ENCODE data around the gene ARL8A.
"Not testable (repeated sequence)": the region's sequence is repeated elsewhere in the genome, so short reads cannot be mapped to it uniquely, and the experiment has no call there.

The ARL8A gene

DNA sequence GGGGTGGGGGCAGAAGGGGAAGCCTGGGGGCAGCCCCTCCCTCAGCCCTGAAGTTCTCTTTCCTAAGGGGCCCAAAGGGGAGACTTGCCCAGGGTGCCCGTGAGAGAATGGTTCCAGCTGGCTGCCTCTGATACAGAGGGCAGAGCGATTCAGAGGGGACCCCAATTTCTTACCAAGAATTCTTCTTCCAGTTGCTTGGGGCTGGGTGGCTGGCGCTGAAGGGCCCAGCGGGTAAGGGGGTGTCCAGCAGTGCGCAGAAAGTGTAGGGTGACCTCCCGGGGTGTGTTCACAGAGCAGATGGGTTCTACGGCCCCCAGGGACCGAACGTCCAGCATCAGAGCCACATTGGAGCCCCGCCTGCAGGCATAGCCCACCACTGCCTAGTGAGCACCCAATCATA is 13.4 kb upstream of the ARL8A start:
- peaks cover 60% of the 10 kb centered on the region for H3K36me3 Mint-ChIP-seq (ENCODE audit: low read depth)
- H3K4me1 Mint-ChIP-seq: peaks cover 79% of the 10 kb centered on the region
- H3K27me3 Mint-ChIP-seq: no peaks in the 10 kb centered on the region
- peak overlapping the region; percentile 99 for H3K4me3 Mint-ChIP-seq
- H3K9me3 Mint-ChIP-seq: no peaks in the 10 kb centered on the region
- DNase-seq (no peak), ATAC-seq (no peak)
- peak overlapping the region; percentile 99 for H3K27ac Mint-ChIP-seq

DNA sequence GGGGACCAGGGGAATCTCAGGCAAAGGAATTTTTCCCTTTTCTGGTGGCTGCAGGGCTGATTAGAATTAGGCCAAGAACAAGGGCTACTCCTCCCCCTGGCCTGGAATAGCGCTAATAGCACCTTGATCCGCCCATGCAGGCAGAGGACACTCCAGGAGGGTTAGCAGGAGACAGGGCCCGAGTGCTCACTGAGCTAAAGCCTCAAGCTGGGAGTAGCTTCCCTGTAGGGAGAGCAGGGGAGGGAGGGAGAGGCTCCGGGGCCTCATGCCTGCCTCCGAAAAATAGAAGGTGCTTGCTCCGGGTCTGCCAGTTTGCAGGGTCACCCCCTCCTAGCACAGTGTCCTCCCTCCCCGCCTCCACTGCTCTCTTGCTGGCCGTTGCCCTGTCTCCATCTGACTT is 12.1 kb upstream of the ARL8A start:
- ATAC-seq (no peak), DNase-seq (no peak)
- H3K27me3 Mint-ChIP-seq: no peaks in the 10 kb centered on the region
- peak overlapping the region; percentile 99 for H3K4me3 Mint-ChIP-seq
- H3K27ac Mint-ChIP-seq: peak overlapping the region; percentile 99
- H3K9me3 Mint-ChIP-seq: no peaks in the 10 kb centered on the region
- peaks cover 70% of the 10 kb centered on the region for H3K36me3 Mint-ChIP-seq (ENCODE audit: low read depth)
- peaks cover 66% of the 10 kb centered on the region for H3K4me1 Mint-ChIP-seq

DNA sequence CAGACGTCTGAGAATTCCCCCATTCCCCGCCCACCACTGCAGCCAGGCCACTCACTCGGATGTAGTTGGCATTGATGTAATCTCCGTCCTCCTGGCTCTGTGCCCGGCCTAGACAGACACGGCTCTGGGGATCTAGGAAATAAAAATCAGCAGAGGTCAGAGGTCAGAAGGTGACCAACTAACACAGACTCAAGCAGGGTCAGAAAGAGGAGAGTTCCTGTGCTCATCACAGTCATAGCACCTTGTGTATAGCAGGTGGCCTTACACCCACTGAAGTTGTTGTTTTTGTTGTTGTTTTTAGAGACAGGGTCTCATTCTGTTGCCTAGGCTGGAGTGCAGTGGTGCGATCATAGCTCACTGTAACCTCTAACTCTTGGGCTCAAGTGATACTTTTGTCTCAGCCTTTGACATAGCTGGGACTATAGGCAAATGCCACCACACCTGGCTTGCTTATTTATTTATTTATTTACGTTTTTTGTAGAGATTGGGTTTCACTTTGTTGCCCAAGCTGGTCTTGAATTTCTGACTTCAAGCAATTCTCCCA is 11.0 kb upstream of the ARL8A start:
- peaks cover 61% of the 10 kb centered on the region for H3K4me1 Mint-ChIP-seq
- H3K36me3 Mint-ChIP-seq (ENCODE audit: low read depth): peaks cover 81% of the 10 kb centered on the region
- DNase-seq (no peak), ATAC-seq (no peak)
- H3K27ac Mint-ChIP-seq: peak overlapping the region; percentile 46
- no peaks in the 10 kb centered on the region for H3K9me3 Mint-ChIP-seq
- peak overlapping the region; percentile 69 for H3K4me3 Mint-ChIP-seq
- no peaks in the 10 kb centered on the region for H3K27me3 Mint-ChIP-seq

DNA sequence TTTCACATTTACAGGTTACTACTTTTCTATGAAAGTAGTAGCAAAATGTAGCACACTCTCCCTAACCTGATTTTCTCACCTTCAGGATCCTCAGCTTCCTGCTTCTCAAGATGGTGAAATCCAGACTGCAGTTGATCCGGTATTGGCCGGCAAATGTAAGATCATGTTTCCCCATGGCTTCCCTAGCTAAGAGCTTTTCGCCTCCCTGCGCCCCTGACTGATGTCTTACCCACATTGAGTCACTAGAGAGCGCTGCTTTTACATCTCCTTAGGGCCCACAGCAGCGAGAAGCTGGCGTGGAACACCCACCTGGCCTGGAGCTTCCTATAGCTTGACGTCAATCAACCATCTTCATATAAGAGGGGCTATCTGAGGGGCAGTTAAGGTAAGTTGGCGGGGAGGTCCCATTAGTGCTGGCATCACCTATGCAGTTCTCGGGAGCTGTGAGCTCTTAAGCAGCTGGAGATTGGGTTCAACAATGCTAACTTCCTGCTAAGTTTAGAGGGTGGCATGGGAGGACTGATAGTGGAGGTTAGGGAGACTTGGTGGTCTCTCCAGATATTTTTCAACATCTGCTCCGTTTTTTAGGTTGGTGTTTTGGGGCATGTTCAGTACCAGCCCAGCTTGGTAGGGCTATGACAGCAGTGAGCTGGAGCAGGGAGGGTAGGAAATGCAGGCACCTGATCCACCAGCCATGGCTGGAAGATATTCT is 10.4 kb upstream of the ARL8A start:
- H3K4me1 Mint-ChIP-seq: peaks cover 60% of the 10 kb centered on the region
- DNase-seq (peak; percentile 44), ATAC-seq (peak; percentile 42)
- peak overlapping the region; percentile 36 for H3K4me3 Mint-ChIP-seq
- peaks cover 86% of the 10 kb centered on the region for H3K36me3 Mint-ChIP-seq (ENCODE audit: low read depth)
- H3K9me3 Mint-ChIP-seq: no peaks in the 10 kb centered on the region
- no peaks in the 10 kb centered on the region for H3K27me3 Mint-ChIP-seq
- peak overlapping the region; percentile 88 for H3K27ac Mint-ChIP-seq

DNA sequence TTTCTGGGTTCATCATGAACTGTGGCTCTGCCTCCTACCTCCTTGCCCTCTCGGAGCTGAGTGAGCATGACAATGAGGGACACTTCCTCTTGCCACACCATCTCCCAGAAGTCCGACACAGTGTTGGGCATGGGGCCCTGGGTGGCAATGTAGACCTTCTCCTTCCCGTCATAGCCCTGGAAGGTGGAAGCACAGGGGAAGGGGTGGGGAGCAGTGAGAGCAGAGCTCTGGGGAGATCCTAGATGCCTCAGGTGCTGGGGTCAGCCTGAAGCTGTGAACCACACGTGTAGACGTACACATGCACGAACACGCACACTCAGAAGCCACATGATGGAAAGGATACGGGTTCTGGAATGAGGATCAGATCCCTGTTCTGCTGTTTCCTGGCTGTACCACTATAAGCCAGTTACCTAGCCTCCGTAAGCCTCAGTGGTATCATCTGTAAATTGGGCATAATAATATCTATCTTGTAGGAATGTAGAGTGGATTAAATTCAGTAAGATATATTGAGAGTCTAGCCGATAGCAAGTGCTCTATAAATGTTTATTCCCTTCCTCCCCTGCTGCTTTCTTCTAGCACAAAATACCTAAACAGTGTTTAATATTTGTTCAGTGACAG is 9.7 kb upstream of the ARL8A start:
- no peaks in the 10 kb centered on the region for H3K9me3 Mint-ChIP-seq
- peaks cover 56% of the 10 kb centered on the region for H3K4me1 Mint-ChIP-seq
- H3K27ac Mint-ChIP-seq: peak overlapping the region; percentile 88
- no peak overlapping the region for H3K4me3 Mint-ChIP-seq
- no peak for ATAC-seq
- no peak for DNase-seq
- peaks cover 82% of the 10 kb centered on the region for H3K36me3 Mint-ChIP-seq (ENCODE audit: low read depth)
- H3K27me3 Mint-ChIP-seq: no peaks in the 10 kb centered on the region

DNA sequence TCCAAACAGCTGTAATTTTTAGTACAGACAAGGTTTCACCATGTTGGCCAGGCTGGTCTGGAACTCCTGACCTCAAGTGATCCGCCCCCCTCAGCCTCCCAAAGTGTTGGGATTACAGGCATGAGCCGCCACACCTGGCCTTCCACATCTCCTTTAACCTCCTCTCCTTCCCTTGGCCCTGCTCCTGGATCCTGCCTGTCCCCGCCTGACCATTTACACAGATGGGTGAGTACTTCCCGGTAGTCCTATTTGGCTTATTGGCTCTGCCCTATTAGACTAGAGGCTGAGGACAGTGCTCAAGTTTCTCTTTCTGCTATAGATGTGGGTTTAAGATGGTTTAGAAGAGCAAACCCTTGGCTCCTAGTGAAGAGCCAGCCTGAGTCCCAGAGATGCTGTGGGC is 8.7 kb upstream of the ARL8A start:
- no peaks in the 10 kb centered on the region for H3K9me3 Mint-ChIP-seq

DNA sequence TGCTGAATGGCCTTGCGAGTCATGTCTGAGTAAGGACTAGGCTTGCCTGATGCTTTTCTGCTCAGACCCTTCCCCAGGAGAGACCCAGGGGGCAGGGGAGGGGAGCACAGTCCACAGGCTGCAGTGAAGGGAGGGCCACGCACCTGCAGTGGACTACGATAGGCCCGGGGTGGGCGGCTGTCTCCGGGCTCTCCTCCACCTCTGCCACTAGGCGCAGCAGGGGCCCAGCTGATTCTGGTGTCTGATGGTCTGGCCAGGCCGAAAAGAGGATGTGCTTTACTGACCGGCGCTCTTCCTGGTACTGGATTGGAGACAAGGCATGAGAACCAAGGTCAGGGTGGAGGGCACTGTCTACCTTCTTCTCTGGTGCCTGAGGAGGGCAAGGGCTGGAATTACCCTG is 7.9 kb upstream of the ARL8A start:
- ATAC-seq (no peak), DNase-seq (no peak)
- Mint-ChIP-seq H3K9me3 (no peaks in the 10 kb centered on the region), H3K4me3 (no peak overlapping the region), H3K36me3 (ENCODE audit: low read depth) (peaks cover 80% of the 10 kb centered on the region), H3K27ac (peak overlapping the region; percentile 35), H3K27me3 (no peaks in the 10 kb centered on the region), H3K4me1 (peaks cover 40% of the 10 kb centered on the region)

More for the DNA sequence above, 8.7 kb upstream of the ARL8A start:
- Mint-ChIP-seq H3K27ac (peak overlapping the region; percentile 69), H3K27me3 (no peaks in the 10 kb centered on the region), H3K4me3 (peak overlapping the region; percentile 32), H3K36me3 (ENCODE audit: low read depth) (peaks cover 81% of the 10 kb centered on the region), H3K4me1 (peaks cover 48% of the 10 kb centered on the region)
- ATAC-seq: no peak
- no peak for DNase-seq

DNA sequence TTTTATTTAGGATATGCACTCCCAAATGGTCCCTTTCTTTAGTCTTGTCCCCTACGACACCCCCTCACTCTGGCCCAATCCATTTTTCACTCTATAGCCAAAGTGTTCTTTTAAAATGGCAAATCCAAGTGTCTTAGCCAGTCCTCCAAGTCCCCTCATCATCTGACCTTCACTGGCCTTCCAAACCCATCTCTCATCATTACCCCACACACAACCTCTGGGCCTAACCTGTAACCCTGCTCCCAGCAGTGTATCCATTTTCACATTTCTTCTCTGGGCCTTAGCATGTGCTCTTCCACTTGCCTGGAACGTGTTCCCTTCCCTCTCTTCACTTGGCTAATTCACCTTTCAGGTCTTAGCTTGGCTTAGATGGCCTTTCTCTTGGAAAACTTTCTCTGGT is 6.5 kb upstream of the ARL8A start:
- peaks cover 71% of the 10 kb centered on the region for H3K36me3 Mint-ChIP-seq (ENCODE audit: low read depth)
- H3K27me3 Mint-ChIP-seq: no peaks in the 10 kb centered on the region
- DNase-seq: no peak

DNA sequence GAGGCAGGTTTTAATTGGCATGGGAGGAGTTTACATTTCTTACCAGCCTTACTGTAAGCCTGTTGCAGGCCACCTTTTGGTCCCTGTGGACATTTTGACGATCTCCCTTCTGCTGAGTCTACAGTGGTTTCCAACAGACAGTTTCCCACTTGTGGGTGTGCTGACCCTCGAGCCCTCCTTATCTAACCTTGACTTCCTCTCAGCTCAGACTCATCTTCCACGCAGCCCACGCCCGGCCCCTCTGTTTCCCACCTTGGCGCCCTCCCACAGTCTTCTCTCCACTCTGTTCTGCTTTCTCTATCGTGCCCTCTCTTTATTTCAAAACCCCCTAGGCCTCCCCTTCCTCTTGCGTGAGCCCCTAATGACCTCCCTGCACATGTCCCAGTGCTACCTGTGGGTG is 6.1 kb upstream of the ARL8A start:
- H3K4me3 Mint-ChIP-seq: no peak overlapping the region
- H3K4me1 Mint-ChIP-seq: peaks cover 33% of the 10 kb centered on the region
- peaks cover 69% of the 10 kb centered on the region for H3K36me3 Mint-ChIP-seq (ENCODE audit: low read depth)
- peak overlapping the region; percentile 68 for H3K27ac Mint-ChIP-seq
- DNase-seq: no peak
- no peaks in the 10 kb centered on the region for H3K9me3 Mint-ChIP-seq
- ATAC-seq: no peak
- no peaks in the 10 kb centered on the region for H3K27me3 Mint-ChIP-seq

More for the DNA sequence above, 6.5 kb upstream of the ARL8A start:
- ATAC-seq: no peak
- H3K4me1 Mint-ChIP-seq: peaks cover 34% of the 10 kb centered on the region
- no peak overlapping the region for H3K4me3 Mint-ChIP-seq
- peak overlapping the region; percentile 68 for H3K27ac Mint-ChIP-seq
- H3K9me3 Mint-ChIP-seq: no peaks in the 10 kb centered on the region

DNA sequence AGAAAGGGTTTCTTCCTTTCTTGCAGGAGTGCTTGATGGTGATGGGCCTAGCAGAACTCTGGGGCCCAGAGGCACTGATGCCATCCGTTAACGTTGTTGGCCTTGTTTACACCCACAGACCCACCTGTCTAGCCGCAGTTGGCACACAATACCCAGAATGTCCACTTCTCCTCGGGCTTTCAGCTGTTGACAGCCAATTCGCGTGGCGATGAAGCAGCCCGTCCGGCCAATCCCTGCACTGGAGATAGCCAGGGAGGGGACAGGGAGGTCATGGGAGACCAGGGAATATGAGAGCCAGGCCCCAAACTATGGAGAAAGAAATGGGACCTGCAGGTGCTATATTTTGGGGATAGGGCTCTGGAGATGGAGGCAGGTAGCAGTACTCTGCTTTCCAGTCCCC is 5.7 kb upstream of the ARL8A start:
- Mint-ChIP-seq H3K36me3 (ENCODE audit: low read depth) (peaks cover 65% of the 10 kb centered on the region), H3K4me3 (no peak overlapping the region), H3K27ac (no peak overlapping the region), H3K9me3 (no peaks in the 10 kb centered on the region), H3K27me3 (no peaks in the 10 kb centered on the region), H3K4me1 (peaks cover 33% of the 10 kb centered on the region)
- DNase-seq (no peak), ATAC-seq (no peak)

DNA sequence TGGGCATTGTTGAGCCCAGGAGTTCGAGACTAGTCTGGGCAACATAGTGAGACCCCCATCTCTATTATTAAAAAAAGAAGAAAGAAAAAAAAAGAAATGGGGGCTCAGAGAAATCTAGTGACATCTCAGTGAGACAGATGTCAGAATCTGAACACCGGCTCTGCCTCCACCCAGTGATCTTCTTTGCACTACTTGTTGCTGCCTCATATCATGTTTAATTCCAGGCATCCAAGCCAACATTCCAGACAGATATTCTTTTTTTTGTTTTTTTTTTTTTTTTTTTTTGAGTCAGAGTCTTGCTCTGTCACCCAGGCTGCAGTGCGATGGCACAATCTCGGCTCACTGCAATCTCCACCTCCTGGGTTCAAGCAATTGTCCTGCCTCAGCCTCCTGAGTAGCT is 5.0 kb upstream of the ARL8A start:
- Mint-ChIP-seq H3K27ac (no peak overlapping the region), H3K36me3 (ENCODE audit: low read depth) (peaks cover 59% of the 10 kb centered on the region), H3K4me3 (no peak overlapping the region), H3K27me3 (no peaks in the 10 kb centered on the region), H3K4me1 (peaks cover 29% of the 10 kb centered on the region), H3K9me3 (no peaks in the 10 kb centered on the region)
- no peak for DNase-seq
- no peak for ATAC-seq

DNA sequence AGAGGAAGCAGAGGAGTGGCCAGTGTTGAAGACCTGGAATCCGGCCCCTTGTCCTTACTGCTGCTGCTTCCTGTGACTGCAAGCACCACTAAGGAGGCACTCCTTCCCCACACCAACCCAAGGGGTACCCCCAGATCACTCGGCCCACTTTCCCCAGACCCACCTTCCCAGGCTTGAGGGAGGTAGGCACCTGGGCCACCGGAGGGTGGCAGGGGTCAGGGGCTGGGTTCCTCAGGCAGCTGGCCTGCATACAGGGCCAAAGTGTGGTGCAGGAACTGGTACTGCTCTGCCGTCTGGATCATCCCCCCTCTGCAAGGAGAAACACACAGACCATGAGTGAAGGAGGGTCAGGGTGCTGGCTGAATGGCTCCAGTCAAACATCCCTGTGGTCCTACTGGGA is 3.9 kb upstream of the ARL8A start:
- H3K27me3 Mint-ChIP-seq: no peaks in the 10 kb centered on the region
- no peak overlapping the region for H3K4me3 Mint-ChIP-seq
- H3K36me3 Mint-ChIP-seq (ENCODE audit: low read depth): peaks cover 50% of the 10 kb centered on the region
- H3K4me1 Mint-ChIP-seq: peaks cover 27% of the 10 kb centered on the region
- no peaks in the 10 kb centered on the region for H3K9me3 Mint-ChIP-seq
- DNase-seq (no peak), ATAC-seq (no peak)
- H3K27ac Mint-ChIP-seq: no peak overlapping the region

DNA sequence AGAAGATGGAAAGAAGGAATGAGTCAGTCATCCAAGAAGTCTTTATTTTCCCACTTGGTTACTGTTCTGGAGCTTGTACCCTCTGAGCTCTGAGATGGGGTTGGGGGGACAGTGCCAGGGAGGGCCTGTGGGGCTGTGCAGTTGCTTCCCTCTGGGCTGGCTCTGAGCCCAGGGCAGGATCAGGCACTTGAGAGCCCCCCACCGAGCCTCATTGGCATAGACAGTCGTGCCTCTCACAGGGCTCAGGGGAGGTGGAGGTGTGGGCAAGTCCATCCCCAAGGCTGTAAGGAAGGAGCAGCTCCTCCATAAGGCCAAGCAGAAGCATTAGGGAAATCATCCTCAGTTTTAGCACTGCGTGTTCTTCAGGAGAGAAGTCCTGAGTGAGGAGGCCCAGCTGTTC is 2.5 kb upstream of the ARL8A start:
- Mint-ChIP-seq H3K9me3 (no peaks in the 10 kb centered on the region), H3K36me3 (ENCODE audit: low read depth) (peaks cover 40% of the 10 kb centered on the region)

DNA sequence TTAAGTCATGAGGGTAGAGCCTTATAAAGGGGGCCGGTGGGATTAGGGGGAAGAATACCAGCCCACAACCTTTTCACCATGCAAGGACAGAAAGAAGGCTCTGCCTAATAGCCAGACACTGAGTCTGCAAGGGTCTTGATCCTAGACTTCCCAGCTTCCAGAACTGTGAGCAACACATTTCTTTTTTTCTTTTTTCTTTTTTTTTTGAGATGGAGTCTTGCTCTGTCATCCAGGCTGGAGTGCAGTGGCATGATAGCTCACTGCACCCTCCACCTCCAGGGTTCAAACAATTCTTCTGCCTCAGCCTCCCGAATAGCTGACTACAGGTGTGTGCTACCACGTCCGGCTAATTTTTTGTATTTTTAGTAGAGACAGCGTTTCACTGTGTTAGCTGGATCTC is 1.7 kb upstream of the ARL8A start:
- peaks cover 41% of the 10 kb centered on the region for H3K4me1 Mint-ChIP-seq
- no peak overlapping the region for H3K4me3 Mint-ChIP-seq
- H3K36me3 Mint-ChIP-seq (ENCODE audit: low read depth): peaks cover 34% of the 10 kb centered on the region
- no peaks in the 10 kb centered on the region for H3K27me3 Mint-ChIP-seq
- H3K9me3 Mint-ChIP-seq: no peaks in the 10 kb centered on the region
- ATAC-seq (no peak), DNase-seq (no peak)
- H3K27ac Mint-ChIP-seq: peak overlapping the region; percentile 14

More for the DNA sequence above, 2.5 kb upstream of the ARL8A start:
- H3K4me3 Mint-ChIP-seq: no peak overlapping the region
- ATAC-seq: no peak
- no peak overlapping the region for H3K27ac Mint-ChIP-seq
- peaks cover 38% of the 10 kb centered on the region for H3K4me1 Mint-ChIP-seq
- no peak for DNase-seq
- H3K27me3 Mint-ChIP-seq: no peaks in the 10 kb centered on the region

DNA sequence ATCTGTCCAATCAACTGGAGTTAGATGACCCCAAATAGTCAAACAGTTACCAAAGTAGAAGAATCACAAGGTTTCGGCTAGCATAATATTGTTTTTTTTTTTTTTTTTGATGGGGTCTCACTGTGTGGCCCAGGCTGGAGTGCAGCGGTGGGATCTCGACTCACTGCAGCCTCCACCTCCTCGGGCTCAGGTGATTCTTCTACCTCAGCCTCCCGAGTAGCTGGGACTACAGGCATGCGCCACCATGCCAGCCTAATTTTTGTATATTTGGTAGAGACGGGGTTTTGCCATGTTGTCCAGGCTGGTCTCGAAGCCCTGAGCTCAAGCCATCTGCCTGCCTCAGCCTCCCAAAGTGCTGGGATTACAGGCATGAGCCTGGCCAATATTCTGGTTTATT is 1.2 kb upstream of the ARL8A start:
- ATAC-seq, H3K9me3 Mint-ChIP-seq, H3K27me3 Mint-ChIP-seq: not testable (repeated sequence)
- Mint-ChIP-seq H3K4me3 (peak overlapping the region; percentile 99), H3K36me3 (ENCODE audit: low read depth) (peaks cover 29% of the 10 kb centered on the region), H3K27ac (peak overlapping the region; percentile 14), H3K4me1 (peaks cover 36% of the 10 kb centered on the region)
- DNase-seq: peak; percentile 16
